Right lobe of liver (tissue), 4 donors: ENCODE data around the gene ELF2.

Source experiments
- CTCF ChIP-seq, 4 donors: fragments of 200-600 bp in 3 of 4; fragments of 450-650 bp in 1 of 4; IDR thresholded peaks; one replicate each; pipeline versions ENCODE4 v1.5.1 to v1.8.0; 2016 to 2022; ENCODE audit warnings: antibody characterized with exemption in 4 of 4, mild to moderate bottlenecking in 2 of 4
- POLR2A ChIP-seq: fragments of 450-650 bp; IDR thresholded peaks from one replicate; pipeline ENCODE4 v1.6.1; 2017; ENCODE audit warnings: antibody characterized with exemption, mild to moderate bottlenecking
- donor health status: DM: no; HTN: no; CAD: no.
- donor health status: DM: no; HTN: no; CAD: no.
- donor health status: DM: no; HTN: yes; CAD: no.

- TF ChIP-seq POLR2A: no peak
- no peak for TF ChIP-seq CTCF (IDR thresholded peaks at IDR 0.05)
Measured at GRCh38 chr4:139131209-139131870, 45.7 kb downstream of the ELF2 start.
